Stimulated activated CD8-positive, alpha-beta memory T cell treated with anti-CD3 and anti-CD28 coated beads, Interleukin-12 subunit alpha, Interleukin-12 subunit beta, amount 100 ng/mL, for 1 hour (primary cell): ENCODE measurements around the gene GOLGA6A.

Source experiments
- DNase-seq: peaks from one replicate; pipeline ENCODE4 v3.0.0-alpha.2; 2020; ENCODE audit warnings: low read depth

Gene GOLGA6A

GRCh38 chr15:74036271-74037170, 45.8 kb downstream of the GOLGA6A start:
- no peak for DNase-seq

GRCh38 chr15:74035121-74036017, 47.0 kb downstream of the GOLGA6A start:
- DNase-seq: no peak

GRCh38 chr15:74034206-74034755, 48.1 kb downstream of the GOLGA6A start:
- DNase-seq: no peak

- no peak for DNase-seq
Measured at GRCh38 chr15:74032606-74033561, 49.5 kb downstream of the GOLGA6A start.

GRCh38 chr15:74032046-74032445, 50.3 kb downstream of the GOLGA6A start:
- DNase-seq: no peak

- DNase-seq: no peak
Measured at GRCh38 chr15:74028646-74029045, 53.7 kb downstream of the GOLGA6A start.

GRCh38 chr15:74027688-74028087, 54.7 kb downstream of the GOLGA6A start:
- no peak for DNase-seq

- no peak for DNase-seq
Measured at GRCh38 chr15:74025436-74025835, 56.9 kb downstream of the GOLGA6A start.

- no peak for DNase-seq
Measured at GRCh38 chr15:74024687-74025086, 57.7 kb downstream of the GOLGA6A start.

GRCh38 chr15:74022706-74023470, 59.5 kb downstream of the GOLGA6A start:
- DNase-seq: no peak
